BLaER1 treated with 17β-estradiol and CSF1 and Interleukin-3, amounts not matched to agents 10 nM and 100 nM (cell line): ENCODE data around the gene SH3BP4.

Experiments used
- H3K27ac ChIP-seq, 11 experiments: shearing (Covaris generic); formaldehyde crosslinking; 2 replicates each; pipeline ENCODE4 v1.8.1; 2022
- H3K27me3 ChIP-seq, 11 experiments: shearing (Covaris generic); formaldehyde crosslinking; 2 replicates each; pipeline ENCODE4 v1.8.1; 2022
- H3K36me3 ChIP-seq, 11 experiments: shearing (Covaris generic); formaldehyde crosslinking; 2 replicates each; pipeline ENCODE4 v1.8.1; 2022
- H3K4me1 ChIP-seq, 10 experiments: shearing (Covaris generic); formaldehyde crosslinking; 2 replicates each; pipeline ENCODE4 v1.8.1; 2022
- H3K4me2 ChIP-seq, 11 experiments: shearing (Covaris generic); formaldehyde crosslinking; 2 replicates each; pipeline ENCODE4 v1.8.1; 2022
- H3K4me3 ChIP-seq, 10 experiments: shearing (Covaris generic); formaldehyde crosslinking; 2 replicates each; pipeline ENCODE4 v1.8.1; 2022
- H3K9ac ChIP-seq, 11 experiments: shearing (Covaris generic); formaldehyde crosslinking; 2 replicates each; pipeline ENCODE4 v1.8.1; 2022
- H3K9me3 ChIP-seq, 11 experiments: shearing (Covaris generic); formaldehyde crosslinking; replicated peaks in 1 of 11; 2 replicates each; pipeline ENCODE4 v1.8.1; 2022
- H4K20me1 ChIP-seq, 11 experiments: shearing (Covaris generic); formaldehyde crosslinking; 2 replicates each; pipeline ENCODE4 v1.8.1; 2022
- Cebpa-rat ChIP-seq, 11 experiments: shearing (Covaris generic); IDR thresholded peaks; 2 replicates each; pipeline ENCODE4 v1.8.1; 2022

The SH3BP4 gene

DNA sequence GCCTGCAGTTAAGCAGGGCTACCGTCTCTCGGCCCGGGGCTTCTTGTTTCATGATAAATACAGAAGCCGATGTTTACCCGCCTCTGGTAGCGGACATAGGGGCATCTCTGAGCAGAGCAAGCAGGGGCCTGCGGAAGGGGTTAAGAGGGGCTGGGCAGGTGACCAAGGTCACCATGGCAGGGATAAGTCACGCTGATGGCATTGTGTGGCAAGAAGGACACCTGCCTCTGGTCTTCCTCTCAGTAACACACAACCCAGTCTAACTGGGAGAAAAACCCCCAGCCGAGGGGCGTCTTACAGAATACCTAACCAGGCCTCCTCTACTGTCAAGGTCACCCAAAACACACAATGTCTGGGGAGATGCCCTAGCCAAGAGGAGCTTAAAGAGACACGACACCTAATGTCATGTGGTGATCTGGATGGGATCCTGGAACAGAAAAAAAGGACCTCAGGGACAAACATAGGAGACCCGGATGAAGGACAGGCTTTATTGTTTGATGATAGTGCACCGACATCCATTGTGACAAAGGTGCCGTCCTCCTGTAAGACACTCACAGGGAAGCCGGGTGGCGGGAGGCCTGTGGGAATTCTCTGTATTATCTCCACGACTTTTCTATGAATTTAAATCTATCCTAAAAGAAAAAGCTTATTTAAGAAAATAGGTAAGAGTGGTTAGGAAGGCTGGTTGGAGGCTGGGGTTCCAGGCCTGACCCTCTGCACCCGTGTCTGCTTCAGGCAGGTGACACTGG lies 24.8 kb downstream of the SH3BP4 start:
- peaks cover 25 to 60% (median 41%) of the 10 kb centered on the region in 10 experiments for H3K4me1 ChIP-seq
- no peak overlapping the region for H3K9ac ChIP-seq
- H3K4me2 ChIP-seq = no peak overlapping the region
- H3K4me3 ChIP-seq = no peak overlapping the region
- no peak overlapping the region for H3K27ac ChIP-seq
- H3K36me3 ChIP-seq = no peaks in the 10 kb centered on the region
- TF ChIP-seq Cebpa-rat (IDR thresholded peaks at IDR 0.05) = no peak
- H4K20me1 ChIP-seq = no peaks in the 10 kb centered on the region
- peaks cover 0 to 3% (median 0%) of the 10 kb centered on the region in 11 experiments; a peak in 1 of 22 replicates for H3K27me3 ChIP-seq
- peaks cover 6 to 9% (median 7%) of the 10 kb centered on the region in 11 experiments; a peak in 18 of 22 replicates for H3K9me3 ChIP-seq

DNA sequence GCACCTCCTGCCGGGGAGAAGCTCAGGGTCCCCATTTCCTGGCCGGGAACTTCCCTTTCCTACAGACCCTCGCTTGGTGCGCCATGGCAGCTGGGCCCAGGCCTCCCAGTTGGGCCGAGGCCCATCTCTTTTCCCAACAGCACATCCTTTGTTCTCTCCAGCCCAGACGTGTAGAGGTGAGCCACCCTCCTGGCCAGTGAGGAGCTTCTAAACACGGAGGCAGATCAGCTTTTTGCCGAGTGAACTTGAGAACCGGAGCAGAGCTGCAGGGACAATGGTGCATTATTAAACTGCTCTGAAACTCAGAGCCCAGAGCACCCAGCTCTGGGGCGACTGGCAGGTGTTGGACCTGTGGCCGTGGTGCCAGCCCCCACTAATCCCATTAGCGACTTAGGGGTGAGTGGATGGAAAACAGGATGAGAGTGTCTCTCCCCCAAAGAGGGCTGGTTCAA lies 25.4 kb downstream of the SH3BP4 start:
- H3K9me3 ChIP-seq = peaks cover 6 to 9% (median 7%) of the 10 kb centered on the region in 11 experiments; a peak in 18 of 22 replicates
- no peak overlapping the region for H3K9ac ChIP-seq
- peaks cover 0 to 3% (median 0%) of the 10 kb centered on the region in 11 experiments; a peak in 1 of 22 replicates for H3K27me3 ChIP-seq
- H3K4me3 ChIP-seq = no peak overlapping the region
- H3K4me2 ChIP-seq = no peak overlapping the region
- no peak overlapping the region for H3K27ac ChIP-seq
- H3K4me1 ChIP-seq = peaks cover 25 to 66% (median 47%) of the 10 kb centered on the region in 10 experiments
- H4K20me1 ChIP-seq = no peaks in the 10 kb centered on the region
- no peak for TF ChIP-seq Cebpa-rat (IDR thresholded peaks at IDR 0.05)
- H3K36me3 ChIP-seq = no peaks in the 10 kb centered on the region

DNA sequence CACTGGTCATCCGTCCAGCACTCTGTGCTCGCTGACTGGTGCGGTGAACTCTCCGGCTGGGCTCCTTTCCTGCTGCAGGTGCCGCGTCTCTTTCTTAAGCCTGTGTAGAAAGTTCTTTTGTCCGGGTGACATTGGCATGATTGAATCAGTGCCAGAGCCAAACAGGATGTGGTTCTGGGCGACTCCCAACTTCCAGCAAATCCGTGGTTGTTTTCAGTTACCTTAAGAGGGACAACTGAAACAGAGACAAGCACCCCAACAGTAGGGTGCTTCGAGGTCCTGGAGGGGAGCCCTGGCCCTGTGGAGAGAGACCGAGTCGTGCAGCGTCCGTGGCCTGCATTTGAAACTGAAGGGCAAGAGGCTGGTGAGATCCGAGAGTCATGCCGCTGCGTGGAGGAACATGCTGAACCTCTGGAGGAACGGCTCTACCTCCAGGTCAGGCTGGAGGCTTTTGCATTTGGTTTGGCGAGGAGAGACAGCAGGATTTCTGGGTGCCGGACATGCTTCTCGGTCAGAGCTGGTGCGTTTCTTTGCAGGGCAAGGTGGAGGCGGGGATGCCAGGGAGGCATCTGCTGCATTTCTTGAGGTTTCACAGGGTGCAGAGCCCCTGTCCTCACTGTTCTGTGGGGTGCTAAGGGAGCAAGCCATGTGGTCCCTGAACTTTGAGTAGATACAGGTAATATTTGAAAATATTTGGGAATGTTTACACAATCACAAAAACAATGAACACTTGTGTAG lies 26.8 kb downstream of the SH3BP4 start:
- no peak overlapping the region for H3K27ac ChIP-seq
- no peaks in the 10 kb centered on the region for H3K36me3 ChIP-seq
- no peak overlapping the region for H3K4me3 ChIP-seq
- H3K9ac ChIP-seq = no peak overlapping the region
- TF ChIP-seq Cebpa-rat (IDR thresholded peaks at IDR 0.05) = no peak
- H3K4me1 ChIP-seq = peaks cover 25 to 71% (median 54%) of the 10 kb centered on the region in 10 experiments
- H3K27me3 ChIP-seq = peaks cover 0 to 3% (median 0%) of the 10 kb centered on the region in 11 experiments; a peak in 1 of 22 replicates
- peak overlapping the region; percentile 27 to 73 (median 48); a peak in 21 of 22 replicates for H3K4me2 ChIP-seq
- peaks cover 6 to 9% (median 7%) of the 10 kb centered on the region in 11 experiments; a peak in 18 of 22 replicates for H3K9me3 ChIP-seq
- H4K20me1 ChIP-seq = peaks cover 0 to 2% (median 0%) of the 10 kb centered on the region in 11 experiments; a peak in 1 of 22 replicates

DNA sequence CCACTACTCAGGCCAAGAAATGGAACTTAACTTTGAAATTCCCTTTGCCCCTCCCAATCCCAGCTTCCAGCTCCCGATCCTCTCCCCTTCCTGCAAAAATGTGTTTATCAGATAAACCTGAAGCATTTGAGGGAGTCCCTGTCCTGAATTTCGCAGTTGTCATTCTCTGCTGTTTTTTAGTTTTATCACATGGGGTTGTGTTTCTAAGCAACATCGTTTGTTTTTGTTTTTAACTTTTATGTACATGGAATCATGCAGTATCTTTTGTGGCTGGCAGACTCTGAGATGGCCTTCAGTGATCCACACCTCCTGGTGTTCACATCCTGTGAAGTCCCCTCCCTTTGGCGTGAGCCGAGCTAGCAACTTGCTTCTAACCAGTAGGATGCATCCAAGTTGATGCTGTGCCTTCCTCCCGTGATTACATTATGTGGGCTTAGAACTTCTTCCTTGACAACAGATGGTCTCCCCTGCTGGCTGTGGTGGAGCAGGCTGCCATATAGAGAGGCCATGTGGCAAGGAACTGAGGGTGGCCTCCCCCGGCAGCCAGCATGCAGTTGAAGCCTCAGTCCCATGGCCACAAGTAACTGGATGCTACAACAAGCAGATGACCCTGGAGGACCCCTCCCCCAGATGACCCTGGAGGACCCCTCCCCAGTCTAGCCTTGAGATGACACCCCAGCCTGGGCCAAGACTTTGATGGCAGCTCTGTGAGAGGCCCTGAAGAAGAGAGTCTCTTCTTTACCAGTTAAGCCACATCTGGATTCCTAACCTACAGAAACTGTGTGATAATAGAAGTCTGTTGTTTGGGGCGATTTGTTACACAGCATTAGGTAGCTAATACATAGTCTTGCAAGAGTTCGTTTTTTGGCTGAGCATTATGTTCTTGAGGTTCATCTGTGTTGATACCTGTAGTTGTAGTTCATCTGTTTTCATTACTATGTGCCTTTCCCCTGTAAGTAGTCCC lies 27.7 kb downstream of the SH3BP4 start:
- no peaks in the 10 kb centered on the region for H3K36me3 ChIP-seq
- no peak overlapping the region for H3K27ac ChIP-seq
- H4K20me1 ChIP-seq = peaks cover 0 to 2% (median 0%) of the 10 kb centered on the region in 11 experiments; a peak in 1 of 22 replicates
- H3K4me2 ChIP-seq = peak overlapping the region in 8 of 11 experiments; percentile 40 to 92 (median 80); a peak in 7 of 22 replicates
- no peak overlapping the region for H3K9ac ChIP-seq
- H3K4me1 ChIP-seq = peaks cover 25 to 64% (median 52%) of the 10 kb centered on the region in 10 experiments
- H3K4me3 ChIP-seq = no peak overlapping the region
- peaks cover 0 to 3% (median 0%) of the 10 kb centered on the region in 11 experiments; a peak in 1 of 22 replicates for H3K27me3 ChIP-seq
- TF ChIP-seq Cebpa-rat (IDR thresholded peaks at IDR 0.05) = no peak
- peaks cover 6 to 9% (median 7%) of the 10 kb centered on the region in 11 experiments; a peak in 18 of 22 replicates for H3K9me3 ChIP-seq

DNA sequence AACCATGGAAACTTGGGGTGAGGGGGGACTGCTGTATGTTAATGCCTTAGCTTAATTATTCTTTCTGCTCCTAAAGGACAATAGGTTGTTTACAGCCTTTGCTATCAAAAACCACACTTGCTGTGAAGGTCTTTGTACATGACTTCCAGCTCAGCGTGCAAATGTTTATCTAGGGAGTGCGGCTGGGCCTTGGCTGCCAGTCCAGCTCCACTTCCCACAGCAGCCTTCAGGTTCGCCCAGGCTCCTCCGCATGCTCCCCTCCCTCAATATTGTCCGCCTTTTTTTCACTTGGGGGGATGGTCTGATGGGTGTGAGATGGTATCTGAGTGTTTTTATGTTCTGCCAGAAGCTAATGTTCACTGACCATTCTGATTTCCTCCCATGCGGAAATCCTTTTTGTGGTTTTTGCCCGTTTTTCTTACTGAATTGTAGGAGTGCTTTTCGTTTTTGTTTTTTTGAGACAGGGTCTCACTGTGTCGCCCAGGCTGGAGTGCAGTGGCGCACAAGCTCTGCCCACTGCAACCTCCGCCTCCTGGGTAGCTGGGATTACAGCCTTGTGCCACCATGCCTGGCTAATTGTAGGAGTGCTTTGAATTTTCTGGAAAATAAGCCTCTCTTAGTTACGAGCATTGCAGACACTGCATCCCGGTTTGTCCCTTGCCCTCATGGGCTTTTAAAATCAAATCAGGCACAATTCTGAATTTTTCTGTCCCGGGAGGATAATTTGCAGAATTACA lies 28.8 kb downstream of the SH3BP4 start:
- TF ChIP-seq Cebpa-rat (IDR thresholded peaks at IDR 0.05) = no peak
- H3K36me3 ChIP-seq = no peaks in the 10 kb centered on the region
- H3K4me2 ChIP-seq = peak overlapping the region; percentile 43 to 92 (median 80)
- peaks cover 25 to 53% (median 41%) of the 10 kb centered on the region in 10 experiments for H3K4me1 ChIP-seq
- H4K20me1 ChIP-seq = peaks cover 0 to 2% (median 0%) of the 10 kb centered on the region in 11 experiments; a peak in 1 of 22 replicates
- no peak overlapping the region for H3K27ac ChIP-seq
- peak overlapping the region in 2 of 11 experiments; percentile 40 to 41; a peak in 2 of 22 replicates for H3K9ac ChIP-seq
- peak overlapping the region in 2 of 10 experiments; percentile 10 to 28; a peak in 2 of 20 replicates for H3K4me3 ChIP-seq
- peaks cover 6 to 9% (median 7%) of the 10 kb centered on the region in 11 experiments; a peak in 18 of 22 replicates for H3K9me3 ChIP-seq
- H3K27me3 ChIP-seq = no peaks in the 10 kb centered on the region

DNA sequence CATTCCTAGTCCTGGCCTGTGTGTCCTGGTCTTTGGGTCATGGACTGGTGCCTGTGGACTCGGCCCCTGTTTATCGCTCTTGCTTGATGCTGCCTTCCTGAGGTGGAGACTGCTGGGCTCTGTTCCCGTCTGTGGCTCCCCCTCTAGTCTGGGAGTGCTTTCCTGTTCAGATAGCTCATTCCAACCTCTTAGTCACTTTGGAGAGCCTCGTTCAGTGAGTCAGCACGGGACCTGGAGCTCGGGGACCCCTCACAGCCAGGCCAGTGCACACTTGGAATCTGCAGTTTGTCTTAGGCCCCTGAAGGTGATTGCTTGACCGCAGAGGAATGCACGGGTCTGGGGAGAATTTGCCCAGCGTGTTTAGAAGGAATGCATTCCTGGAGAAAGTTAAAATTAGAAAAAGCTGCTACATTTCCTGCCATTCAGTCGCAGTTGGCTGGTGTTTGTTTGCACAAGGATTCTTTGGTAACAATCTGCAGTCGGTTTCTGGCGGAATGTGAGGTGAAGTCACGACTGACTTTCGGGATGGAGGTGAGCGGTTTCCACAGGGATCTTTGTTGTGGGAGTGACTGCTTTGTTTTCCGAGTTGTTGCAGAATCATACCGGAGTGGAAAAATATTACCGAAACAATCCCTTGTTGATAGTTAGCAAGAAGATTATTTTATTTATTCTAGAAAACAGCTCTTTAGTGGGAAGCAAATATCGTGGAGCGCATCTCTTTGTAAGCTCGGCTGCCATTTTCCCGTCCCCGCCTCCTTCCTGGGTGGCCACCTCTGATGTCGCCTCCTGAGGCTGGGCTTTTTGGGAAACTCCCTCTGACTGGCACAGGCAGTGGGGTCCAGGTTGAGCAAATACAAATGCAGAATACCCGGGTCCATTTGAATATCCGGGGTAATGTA lies 29.6 kb downstream of the SH3BP4 start:
- Histone ChIP-seq H3K4me1 (peaks cover 25 to 52% (median 40%) of the 10 kb centered on the region in 10 experiments), H3K27ac (no peak overlapping the region), H4K20me1 (peaks cover 0 to 2% (median 0%) of the 10 kb centered on the region in 11 experiments; a peak in 1 of 22 replicates), H3K4me2 (peak overlapping the region; percentile 43 to 92 (median 80)), H3K4me3 (peak overlapping the region in 1 of 10 experiments; percentile 28; a peak in 2 of 20 replicates), H3K9ac (peak overlapping the region in 2 of 11 experiments; percentile 40 to 41; a peak in 2 of 22 replicates), H3K36me3 (no peaks in the 10 kb centered on the region), H3K27me3 (no peaks in the 10 kb centered on the region), H3K9me3 (peaks cover 6 to 9% (median 7%) of the 10 kb centered on the region in 11 experiments; a peak in 18 of 22 replicates)
- no peak for TF ChIP-seq Cebpa-rat (IDR thresholded peaks at IDR 0.05)
